NCI-H69 (cell line): ENCODE measurements around the gene ZNF823.
A peak's percentile ranks its signal among the peaks of the same experiment; 100 is the strongest.
"Not testable (repeated sequence)": the region's sequence is repeated elsewhere in the genome, so short reads cannot be mapped to it uniquely, and the experiment has no call there.

Source experiments
- DNase-seq: peaks from one replicate; lab custom pipeline; 2025; lab: John Stamatoyannopoulos, UW

The ZNF823 gene

DNA sequence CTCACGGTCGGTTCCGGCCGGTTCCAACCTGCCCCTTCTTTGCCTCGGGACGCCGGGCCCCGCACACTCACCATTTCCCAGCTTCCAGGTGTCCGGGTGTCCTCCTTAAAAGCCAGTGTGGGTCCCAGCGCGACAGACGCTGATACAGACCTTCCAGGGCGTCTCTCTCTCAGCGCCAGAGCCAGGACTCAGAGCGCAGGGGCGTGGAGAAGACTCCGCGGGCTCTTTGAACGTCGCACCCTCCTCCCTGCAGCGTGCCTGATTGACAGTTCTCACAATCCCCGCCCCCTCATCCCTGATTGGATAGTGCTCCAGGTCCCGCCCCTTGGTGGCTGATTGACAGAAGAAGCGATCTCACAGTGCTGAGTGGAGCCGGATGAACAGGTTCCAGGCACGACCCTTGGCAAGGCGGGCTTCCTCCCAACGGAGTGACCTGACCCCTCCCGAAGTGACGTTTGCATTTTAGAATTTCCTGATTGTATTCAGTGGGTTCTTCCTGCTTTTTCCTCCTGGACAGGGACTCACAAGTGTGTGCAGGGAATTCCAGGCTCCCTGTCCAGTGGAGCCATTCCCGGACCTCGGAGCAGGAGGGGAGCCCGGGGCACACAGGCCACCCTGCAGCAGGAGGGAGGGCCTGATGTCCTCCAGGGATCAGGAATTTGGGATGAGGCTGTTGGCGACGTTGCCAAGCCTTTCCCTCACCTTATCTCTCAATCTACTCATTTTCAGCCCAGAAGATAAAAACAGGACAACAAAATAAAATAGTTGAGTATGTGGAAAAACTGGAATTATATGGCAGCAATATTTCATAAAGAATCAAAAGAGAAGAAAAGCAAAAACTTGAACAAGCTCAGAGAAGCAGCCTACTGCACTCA lies at the start of gene ZNF823:
ZNF823 (minus strand) TSS at position 201 of the 875 bp plus-strand sequence; CDS start at position 74, 127 bp downstream.
- DNase-seq: peak; percentile 99

DNA sequence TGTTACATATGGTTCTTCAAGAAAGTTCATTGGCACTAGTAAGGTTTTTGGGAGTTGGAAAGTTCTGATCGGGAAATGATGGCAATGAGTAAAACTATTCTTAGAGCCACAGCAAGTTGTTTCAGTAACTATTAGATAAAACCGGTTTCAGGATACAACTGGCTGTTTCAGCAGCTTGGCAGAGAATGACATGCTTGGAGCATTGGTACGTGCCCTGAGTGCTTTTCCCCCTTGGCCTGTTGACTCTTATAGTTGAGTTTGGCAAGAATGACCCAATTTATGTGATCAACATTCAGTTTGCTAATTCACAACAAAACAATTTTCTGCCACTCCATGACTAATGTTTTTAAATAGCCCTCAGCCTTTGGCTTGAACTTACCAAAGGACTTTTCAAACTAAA lies 48.8 kb upstream of the ZNF823 start:
- DNase-seq: no peak

DNA sequence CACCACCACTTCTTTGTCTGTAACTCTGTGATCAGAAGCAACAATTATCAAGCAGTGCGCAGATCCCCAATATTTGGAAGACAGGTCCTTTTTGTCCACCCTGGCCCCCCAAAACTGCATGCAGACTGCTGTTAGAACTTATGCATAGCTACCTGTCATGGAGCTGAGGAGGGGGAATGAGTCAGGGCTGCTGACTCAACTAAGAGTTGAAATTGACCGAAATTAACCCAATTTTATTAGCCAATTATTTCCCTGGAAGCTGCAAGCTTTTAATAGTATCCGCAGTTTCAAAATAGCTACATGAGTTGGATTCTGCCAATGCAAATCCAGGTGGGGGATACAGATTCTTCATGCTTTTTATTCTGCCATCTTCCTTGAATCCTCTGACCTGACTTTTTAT lies 45.6 kb upstream of the ZNF823 start:
- DNase-seq: no peak

DNA sequence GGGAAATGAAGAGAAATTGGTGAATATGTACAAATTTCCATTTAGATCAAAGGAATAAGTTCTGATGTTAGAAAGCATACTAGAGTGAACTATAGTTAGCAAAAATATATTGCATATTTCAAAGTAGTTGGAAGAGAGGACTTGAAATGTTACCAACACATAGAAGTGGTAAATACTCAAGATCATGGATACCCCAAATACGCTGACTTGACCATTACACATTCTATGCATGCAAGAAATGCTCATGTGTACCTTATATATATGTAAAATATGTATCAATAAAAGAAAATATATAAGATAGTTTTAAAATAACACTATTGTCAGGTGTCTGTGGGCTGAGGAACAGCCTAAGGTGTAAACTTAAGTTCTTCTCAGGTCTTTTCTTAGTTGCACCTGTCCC lies 45.0 kb upstream of the ZNF823 start:
- DNase-seq: no peak

DNA sequence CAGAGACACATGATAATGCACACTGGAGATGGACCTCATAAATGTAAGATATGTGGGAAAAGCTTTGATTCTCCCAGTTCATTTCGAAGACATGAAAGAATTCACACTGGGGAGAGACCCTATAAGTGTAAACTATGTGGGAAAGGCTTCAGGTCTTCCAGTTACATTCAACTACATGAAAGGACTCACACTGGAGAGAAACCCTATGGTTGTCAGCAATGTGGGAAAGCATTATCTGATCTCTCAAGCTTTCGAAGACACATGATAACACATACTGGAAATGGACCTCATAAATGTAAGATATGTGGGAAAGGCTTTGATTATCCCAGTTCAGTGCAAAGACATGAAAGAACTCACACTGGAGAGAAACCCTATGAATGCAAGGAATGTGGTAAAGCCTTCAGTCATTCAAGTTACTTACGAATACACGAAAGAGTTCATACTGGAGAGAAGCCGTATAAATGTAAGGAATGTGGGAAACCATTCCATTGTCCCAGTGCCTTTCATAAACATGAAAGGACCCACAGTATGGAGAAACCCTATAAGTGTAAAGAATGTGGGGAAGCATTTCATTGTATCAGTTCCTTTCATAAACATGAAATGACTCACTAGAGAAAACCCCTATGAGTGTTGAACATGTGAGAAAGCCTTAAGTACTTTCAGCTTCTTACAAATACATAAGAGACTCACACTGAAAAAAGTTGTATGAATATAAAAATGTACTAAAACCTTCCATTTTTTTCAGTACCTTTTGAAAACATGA lies 42.7 kb upstream of the ZNF823 start:
- no peak for DNase-seq

DNA sequence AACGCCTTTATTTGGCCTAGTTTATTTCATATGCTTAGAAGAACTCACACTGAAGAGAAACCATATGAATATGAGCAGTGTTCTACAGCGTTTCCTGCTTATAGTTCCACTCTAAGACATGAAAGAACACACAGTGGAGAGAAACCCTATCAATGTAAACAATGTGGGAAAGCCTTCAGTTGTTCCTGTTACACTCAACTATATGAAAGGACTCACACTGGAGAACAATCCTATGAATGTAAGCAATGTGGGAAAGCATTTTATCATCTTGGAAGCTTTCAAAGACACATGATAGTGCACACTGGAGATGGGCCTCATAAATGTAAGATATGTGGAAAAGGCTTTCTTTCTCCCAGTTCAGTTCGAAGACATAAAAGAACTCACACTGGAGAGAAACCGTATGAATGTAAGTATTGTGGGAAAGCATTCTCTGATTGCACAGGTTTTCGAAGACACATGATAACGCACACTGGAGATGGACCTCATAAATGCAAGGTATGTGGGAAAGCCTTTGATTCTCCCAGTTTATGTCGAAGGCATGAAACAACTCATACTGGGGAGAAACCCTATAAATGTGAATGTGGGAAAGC lies 41.8 kb upstream of the ZNF823 start:
- DNase-seq: no peak

DNA sequence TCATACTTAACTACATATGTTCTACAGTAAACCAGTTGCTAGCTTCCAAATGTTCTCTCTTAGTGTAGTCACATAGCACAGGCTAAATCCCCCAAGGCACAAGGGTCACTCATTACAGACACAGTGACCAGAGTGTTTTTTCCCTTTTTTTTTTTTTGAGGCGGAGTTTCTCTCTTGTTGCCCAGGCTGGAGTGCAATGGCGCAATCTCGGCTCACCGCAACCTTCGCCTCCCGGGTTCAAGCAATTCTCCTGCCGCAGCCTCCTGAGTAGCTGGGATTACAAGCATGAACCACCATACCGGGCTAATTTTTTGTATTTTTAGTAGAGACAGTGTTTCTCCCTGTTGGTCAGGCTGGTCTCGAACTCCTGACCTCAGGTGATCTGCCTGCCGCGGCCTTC lies 37.9 kb upstream of the ZNF823 start:
- not testable (repeated sequence) for DNase-seq

DNA sequence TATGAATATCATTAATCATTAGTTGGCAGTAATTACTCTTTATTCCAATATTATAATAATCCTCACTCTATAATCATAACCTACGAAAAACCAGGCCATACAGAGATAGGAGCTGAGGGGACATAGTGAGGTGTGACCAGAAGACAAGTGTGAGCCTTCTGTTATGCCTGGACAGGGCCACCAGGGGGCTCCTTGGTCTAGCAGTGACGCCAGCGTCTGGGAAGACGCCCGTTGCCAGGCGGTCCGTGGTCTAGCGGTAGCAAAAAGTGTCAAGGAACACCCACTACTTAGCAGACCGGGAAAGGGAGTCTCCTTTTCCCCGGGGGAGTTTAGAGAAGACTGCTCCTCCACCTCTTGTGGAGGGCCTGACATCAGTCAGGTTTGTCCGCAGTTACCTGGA lies 32.8 kb upstream of the ZNF823 start:
- DNase-seq: peak; percentile 7

DNA sequence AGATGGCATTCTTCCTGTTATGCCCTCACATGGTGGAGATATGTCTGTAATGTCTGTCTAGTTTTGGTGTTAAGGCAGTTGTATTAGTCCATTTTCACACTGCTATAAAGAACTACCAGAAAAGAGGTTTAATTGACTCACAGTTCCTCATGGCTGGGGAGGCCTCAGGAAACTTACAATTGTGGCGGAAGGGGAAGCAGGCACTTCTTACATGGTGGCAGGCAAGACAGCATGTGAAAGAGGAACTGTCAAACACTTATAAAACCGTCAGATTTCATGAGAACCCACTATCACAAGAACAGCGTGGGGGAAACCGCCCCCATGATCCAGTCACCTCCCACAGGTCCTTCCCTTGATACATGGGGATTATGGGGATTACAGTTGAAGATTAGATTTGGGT lies 31.2 kb upstream of the ZNF823 start:
- DNase-seq: no peak

DNA sequence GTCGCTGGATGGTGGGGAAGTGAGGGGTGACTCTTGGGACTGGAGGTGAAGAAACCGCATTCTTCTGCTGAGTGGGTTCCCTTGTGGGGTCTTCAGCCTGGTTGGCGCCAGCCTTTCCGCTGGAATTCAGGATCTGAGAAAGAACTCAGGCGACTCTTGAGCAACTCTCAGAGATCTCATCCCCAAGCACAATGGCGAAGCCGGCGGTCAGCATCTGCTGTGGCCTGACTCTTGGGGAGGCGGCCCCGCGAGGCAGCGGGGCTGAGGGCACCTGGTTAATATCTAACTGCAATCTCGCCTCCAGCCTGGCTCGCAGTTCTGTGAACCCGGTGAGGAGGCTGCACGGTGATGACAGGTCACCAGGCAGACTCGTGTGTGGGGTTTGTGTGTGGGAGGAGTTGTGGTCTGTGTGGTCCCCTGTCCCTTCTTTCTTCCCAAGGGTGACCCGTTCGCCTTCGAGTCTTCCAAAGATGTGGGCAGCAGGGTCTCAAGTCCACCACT lies 28.9 kb upstream of the ZNF823 start:
- peak; percentile 44 for DNase-seq

DNA sequence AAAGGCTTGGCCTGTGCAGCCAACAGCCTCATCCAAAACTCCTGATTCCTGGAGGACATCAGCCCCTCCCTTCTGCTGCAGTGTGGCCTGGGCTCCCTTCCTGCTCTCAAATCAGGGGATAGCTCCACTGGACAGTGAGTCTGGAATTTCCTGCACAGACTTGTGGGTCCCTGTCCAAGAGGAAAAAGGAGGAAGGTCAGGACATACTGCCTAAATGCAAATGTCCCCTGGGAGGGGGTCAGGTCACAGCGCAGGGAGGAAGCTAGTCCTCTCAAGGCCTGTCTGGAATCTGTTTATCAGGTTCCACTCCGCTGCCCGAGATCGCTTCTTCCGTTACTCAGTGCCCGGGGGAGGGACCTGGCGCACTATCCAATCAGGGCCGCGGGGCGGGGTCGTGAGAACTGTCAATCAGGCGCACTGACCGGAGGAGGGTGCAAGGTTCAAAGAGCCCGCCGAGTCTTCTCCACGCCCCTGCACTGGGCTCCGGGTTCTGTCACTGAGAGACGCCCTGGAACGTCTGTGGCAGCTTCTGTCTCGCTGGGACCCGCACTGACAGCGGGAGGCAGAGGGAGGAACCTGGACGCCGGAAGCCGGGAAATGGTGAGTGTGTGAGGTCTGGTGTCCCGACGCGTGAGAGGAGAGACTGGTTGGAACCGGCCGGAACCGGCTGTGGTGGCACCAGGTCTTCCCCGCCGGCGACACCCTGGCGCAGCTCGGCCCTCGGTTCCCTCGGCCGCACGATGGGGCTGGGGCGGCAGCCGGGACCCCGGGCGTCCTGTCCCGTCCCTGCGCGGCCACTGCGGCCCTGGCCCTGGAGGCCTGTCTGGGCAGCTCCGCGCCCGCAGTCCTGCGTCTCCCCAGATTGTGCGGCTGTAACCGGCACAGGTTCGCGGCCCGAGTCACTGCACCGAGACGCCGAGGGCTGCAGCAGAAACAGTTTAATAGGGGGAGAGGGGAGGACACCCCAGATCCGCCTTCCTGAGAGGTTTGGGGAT lies 28.1 kb upstream of the ZNF823 start, which contains the start of gene ZNF441:
ZNF441 (plus strand) TSS at position 404 of the 995 bp plus-strand sequence; CDS start at position 598, 194 bp downstream.
- peak; percentile 97 for DNase-seq

DNA sequence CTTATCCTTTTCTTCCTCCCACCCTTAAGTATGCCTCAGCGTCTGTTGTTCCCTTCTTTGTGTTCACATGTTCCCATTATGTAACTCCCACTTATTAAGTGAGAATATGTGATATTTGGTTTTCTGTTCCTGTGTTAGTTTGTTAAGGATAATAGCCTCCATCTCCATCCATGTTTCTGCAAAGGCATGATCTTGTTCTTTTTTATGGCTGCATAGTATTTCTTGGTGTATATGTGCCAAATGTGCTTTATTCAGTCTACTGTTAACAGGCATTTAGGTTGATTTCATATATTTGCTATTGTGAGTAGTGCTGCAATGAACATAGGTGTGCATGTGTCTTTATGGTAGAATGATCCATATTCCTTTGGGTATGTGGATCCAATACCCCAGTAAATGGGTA lies 24.9 kb upstream of the ZNF823 start:
- no peak for DNase-seq

DNA sequence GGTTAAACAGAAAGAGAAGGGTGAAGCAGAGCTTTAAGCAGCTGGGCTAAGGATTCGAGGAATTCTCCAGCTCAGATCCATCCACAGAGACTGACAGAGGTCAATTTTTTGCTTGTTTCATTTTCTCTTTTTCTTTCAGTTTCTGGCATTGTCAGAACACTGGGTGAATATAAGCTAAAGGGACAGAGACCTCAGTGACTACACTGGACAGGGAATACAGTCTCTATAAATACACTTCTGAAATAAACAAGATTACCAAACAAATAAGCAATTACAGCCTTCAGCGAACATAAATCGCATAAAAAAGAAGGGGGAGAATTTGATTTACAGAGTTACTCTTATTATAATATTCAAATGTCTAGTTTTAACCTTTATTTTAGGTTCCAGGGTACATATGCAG lies 24.4 kb upstream of the ZNF823 start:
- no peak for DNase-seq

DNA sequence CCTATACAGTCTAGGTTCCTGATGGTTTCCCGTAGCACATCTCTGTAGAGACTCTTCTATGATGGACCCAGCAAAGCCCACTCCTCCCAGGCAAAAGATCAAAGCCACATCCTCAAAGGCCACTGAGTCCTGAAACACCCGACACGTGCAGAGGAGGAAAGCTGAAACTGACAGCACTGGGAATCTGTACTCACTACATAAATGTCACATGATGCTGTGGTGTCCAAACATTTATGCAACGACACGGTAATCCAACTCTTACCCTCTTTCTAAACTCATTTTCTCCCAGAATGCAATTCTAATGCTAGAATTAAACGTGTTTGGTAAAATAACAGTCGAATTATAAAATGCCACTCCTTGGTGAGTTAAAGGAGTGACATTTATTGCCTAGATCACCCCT lies 21.1 kb upstream of the ZNF823 start:
- no peak for DNase-seq

DNA sequence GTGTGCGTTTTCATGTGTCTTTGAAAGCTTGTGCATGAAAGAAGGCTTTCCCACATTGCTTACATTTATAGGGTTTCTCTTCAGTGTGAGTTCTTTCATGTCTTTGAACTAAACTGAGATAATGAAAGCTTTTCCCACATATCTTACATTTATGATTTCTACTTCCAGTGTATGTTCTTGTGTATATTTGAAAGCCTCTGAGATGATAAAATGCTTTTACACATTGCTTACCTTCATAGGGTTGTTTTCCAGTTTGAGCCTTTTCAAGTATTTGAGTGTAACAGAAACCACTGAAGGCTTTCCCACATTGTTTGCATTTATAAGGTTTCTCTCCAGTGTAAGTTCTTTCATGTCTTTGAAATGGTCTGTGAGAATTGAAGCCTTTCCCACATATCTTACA lies 18.2 kb upstream of the ZNF823 start:
- DNase-seq: no peak

DNA sequence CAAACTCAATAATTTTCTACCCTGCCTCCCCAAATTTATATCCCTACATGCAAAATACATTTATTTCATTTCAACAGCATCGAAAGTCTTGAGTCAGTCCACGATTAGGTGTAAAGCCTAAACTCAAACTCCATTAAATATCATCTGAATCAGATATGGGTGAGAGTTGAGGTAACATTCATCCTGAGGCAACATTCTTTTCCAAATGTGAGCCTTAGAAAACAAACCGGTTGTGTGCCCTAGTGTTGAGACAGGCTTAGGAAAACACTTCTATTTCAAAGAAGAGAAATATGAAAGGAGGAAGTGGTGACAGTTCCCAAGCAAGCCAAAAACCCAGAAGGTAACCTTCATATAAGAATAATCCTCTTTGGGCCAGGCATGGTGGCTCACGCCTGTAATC lies 15.9 kb upstream of the ZNF823 start:
- no peak for DNase-seq

DNA sequence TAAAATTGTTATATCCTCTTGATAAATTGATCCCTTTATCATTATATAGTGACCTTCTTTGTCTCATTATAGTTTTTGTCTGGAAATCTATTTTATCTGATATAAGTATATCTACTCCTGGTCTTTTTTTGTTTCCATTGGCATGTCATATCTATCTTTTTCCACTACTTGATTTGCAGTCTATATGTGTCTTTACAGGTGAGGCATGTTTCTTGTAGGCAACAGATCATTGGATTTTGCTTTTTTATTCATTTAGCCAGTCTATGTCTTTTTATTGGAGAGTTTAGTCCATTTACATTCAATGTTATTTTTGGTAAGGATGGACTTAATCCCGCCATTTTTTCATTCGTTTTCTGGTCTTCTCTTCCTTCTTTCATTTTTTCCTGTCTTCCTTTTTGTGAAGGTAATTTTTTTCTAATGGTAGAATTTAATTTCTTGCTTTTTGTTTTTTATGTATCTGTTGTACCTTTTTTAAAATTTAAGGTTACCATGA lies 13.5 kb upstream of the ZNF823 start:
- DNase-seq: no peak

DNA sequence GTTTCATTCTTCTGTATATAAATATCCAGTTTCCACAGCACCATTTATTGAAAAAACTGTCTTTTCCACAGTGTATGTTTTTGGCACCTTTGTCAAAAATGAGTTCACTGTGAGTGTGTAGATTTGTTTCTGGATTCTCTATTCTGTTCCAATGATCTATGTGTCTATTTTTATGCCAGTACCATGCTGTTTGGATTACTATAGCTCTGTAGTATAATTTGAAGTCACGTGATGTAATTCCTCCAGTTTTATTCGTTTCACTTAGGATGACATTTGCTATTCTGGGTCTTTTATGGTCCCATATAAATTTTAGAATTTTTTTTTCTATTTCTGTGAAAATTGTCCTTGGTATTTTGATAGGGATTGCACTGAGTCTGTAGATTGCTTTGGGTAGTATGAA lies 11.0 kb upstream of the ZNF823 start:
- no peak for DNase-seq

DNA sequence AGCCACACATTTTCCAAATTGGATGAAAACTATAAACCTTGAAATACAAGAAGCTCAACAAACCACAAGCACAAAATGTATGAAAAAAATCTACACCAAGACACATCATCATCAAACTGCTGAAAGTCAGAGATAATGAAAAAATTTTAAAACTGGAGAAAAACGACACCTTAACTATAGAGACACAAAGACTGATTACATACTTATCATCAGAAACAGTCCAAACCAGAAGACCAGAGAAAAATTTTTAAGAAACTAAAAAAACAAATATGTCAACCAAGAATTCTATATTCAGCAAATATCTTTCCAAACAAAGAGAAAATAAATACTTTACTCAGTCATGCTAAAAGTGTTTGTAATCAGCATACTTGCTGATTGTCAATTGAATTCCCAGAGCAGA lies 8.5 kb upstream of the ZNF823 start:
- no peak for DNase-seq

DNA sequence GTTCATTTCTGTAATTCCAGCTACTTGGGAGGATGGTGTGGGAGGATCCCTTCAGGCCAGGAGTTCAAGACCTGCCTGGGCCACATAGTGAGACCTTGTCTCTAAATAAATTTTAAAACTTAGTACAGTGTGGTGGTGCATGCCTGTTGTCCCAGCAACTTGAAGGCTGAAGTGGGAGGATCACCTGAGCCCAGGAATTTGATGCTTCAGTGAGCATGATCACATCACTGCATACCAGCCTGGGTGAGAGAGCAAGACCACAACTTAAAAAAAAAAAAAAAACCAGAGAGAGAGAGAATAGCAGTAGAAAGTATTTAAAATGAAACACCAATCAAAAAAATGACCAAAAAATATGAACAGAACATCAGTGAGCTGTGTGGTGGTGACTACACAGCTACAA lies 7.1 kb upstream of the ZNF823 start:
- no peak for DNase-seq
